NCI-H446 (cell line): ENCODE data around the gene KCNA10.
"Not testable (repeated sequence)": the region's sequence is repeated elsewhere in the genome, so short reads cannot be mapped to it uniquely, and the experiment has no call there.

Experiments used
- DNase-seq, 2 experiments: peaks; one replicate each; lab custom pipeline; 2025; lab: John Stamatoyannopoulos, UW

Gene KCNA10

DNA sequence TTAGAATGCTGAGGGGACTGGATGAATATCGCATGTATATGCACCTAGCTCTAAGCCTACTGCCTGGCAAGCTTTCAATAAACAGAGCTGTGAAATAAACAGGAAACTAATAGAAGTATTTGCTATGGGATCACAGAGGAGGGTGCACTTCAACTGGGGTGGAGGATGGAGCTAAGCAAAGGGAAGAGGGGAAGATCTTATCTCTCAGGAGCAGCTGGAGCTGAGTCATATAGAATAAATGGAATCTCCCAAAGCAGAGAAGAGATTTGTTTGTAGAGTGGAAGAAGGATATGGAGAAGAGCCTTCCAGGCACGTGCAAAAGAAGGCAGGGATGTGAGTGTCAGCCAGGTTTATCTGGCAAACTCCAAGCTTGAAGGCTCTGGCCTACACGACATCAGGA, 17.0 kb upstream of the KCNA10 start:
- DNase-seq, result no peak

DNA sequence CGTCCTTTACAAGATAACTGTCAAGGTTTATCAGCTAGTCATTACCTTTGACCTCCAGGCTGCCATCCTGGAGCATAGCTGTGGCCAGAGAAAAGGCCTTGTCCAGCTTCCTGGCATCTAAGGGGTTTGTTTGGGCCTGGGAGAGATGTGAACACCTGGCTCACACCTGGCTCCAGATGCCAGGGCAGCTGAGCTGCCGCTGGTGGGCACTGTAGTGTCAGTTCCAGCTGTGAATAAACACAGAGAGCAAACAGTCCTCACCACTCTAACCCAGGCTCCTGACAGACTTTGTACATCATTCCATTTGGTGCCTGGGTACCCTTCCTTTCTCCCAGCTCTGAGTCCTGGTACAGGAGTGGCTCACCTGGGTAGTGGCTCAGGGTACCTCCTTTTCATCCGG, 14.3 kb upstream of the KCNA10 start:
- no peak for DNase-seq

DNA sequence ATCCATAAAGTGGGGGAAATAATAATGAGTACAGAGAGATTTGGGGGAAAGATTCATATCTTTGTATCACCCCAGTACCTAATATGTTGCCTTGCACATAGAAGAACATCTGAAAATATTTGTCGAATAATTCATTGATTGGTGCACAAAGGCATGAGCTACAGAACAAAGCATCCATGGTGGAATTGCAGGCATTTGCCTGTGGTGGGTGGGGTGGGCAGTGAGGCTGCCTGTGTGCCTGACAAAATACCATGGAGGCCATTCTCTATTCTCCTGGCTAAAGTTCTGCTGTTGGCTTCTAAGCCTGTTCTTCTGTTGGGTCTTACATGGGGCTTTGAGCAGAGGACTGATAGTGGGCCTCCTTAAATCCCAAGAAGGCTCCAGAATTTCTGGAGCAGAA, 10.0 kb upstream of the KCNA10 start:
- no peak for DNase-seq

DNA sequence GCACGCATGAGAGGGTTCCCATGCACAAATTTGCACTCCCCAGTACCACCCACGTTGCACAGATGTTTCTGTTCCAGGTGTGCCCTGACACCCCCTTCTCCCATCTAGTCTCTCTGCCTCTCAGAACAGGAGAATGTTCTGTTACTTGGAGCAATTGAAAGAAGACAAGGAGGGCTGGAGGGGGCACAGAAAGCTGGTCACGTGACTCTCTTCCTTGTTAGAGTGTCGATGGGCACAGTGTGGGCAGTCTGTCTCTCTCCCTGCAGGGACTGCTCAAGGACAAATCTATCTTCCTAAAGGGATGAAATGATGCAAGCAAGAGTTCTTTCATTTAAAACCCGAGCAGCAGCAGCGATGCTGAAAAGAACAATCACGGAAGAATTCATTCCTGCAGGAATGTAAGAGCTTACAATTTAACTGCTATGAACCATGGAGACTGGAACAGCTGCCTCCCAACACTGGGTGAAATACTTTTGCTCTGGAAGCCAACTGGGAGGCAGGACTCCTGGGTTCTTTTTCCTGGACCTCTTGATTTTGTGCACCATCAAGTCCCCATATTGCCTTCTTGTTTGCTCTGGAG, 7.3 kb upstream of the KCNA10 start:
- no peak for DNase-seq

DNA sequence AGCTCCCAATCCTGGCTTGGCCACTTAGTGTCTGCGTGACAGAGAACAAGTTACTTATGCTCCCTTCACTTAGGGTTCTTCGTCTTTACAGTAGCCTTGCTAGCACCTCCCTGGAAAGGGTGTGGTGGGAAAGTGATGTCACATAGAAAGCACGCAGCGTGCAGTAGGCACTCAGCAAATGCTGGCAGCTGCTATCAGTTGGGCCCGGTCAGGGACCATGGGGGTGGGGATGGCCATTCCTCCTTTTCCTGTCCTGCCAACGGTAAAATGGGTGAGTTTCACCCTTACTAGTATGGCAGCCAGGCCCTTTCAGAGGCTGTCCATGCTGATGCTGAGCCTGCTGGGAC, 6.2 kb upstream of the KCNA10 start:
- no peak for DNase-seq

DNA sequence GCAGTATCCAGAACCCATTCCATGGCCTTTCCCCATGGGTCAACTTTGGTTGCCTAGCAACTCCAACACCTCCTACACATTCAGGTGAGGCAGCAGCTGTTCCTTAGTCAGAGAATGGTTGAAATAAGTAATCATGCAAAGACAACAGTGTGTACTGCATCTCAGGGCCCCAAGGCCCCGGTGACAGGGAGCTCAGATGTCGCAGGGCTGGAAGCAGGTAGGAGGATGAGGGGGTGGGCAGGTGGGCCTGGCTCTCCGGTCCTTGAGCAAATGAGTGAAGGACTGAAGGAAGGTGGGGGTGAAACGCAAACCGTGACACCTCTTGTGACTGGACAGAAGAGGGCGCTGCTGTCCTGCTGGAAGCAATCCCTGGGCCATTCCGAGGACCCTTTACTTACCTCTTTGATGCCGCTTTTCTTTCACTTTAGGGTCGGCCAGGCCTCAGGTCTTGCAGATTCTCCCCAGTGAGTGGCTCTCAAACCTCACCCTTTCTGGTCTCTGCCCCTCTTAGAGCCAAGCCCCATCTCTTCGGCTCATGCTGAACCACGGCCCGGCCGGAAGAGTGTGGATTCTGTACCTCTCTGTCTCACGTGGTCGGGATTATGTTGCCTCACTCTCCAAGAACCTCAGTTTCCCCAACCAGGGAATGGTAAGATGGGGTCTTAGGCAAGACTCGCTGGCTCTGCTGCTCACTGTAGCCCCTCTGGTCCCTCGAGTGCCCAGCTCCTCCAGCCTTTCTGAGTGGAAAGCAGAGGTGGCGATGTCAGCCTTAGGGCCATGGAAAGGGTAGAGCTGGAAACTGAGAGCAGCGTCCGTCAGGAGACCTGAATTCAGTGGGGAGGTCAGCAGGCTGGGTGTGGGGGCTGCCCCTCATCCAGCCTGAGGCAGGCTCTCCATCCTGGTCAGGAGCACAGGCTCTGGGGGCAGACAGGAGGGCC, 5.6 kb upstream of the KCNA10 start:
- DNase-seq, result peak; percentile 50 to 83

DNA sequence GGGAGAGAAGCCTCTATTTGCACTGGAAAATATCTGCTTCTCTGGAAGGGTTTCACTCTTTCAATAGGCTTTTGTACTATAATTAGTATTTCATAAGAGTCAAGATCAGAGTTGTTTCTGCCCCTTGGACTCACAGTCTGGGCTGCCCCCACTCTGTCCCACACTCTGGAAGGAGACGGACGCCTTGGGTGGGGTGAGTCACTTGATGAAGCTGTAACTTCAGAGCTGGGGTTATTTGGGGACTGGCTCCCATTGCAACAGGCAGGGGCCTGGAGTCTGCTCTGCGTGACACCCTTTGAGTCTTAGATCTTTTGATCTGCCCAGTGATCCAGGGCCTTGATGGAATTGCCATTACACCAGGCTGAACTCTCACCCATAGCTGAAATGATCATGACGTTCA, 4.0 kb upstream of the KCNA10 start:
- DNase-seq, result no peak

DNA sequence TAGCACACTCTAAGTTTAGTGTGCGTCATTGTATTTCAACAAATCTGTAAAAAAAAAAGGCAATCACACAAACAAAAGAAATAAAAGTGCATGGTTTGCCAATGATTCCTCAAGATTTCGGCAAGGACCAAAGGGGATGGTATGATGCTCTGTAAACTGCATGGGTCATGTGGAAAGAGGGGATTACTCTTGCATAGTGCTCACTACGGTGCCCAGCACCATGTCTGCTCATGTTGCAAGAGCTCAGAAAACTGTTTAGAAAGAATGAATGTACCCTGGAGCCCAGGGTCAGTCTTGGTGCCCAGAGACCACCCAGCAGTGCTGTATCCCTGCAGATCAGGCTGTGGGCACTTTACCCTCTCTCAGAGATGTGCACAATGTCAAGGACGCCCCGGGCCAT, 3.6 kb upstream of the KCNA10 start:
- no peak for DNase-seq

DNA sequence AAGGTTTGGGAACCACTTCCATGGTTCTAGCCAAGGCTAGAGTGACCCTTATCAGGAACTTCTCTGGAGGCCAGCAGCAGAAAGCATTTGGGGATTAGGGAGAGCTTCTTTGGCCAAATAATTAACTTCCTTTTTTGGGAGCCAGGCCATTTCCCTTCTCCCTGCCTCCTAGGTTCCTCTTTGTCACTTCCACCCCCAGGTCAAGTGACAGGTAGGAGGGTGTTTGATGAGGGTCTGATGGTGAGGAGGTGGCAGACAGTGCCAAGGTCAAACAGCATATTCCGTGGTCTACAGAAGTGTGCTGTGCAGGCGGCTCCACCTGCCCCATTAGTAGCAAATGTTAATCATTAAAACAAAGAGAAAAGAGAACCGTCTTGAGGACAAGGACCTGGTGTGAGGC, 1.9 kb upstream of the KCNA10 start:
- no peak for DNase-seq

DNA sequence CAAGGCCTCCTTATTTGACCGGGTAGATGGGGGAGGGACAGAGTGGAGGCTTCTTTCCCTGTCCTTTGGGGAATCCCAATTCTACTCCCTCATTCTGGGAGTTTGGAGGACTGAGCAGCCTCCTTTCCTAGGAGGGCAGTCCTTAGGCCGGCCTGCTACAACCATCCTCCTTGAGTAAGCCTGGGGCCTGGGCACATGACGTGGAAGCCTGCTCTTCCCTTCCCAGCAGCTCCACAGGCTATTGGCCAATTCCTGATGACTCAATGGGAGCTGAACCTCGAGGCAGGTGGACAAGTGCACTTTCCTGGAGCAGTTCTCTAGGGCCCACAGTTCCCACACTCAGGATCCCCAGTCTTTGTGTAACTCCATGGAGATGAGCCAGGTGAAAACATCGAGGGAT, 3.1 kb downstream of the KCNA10 start:
- no peak for DNase-seq

DNA sequence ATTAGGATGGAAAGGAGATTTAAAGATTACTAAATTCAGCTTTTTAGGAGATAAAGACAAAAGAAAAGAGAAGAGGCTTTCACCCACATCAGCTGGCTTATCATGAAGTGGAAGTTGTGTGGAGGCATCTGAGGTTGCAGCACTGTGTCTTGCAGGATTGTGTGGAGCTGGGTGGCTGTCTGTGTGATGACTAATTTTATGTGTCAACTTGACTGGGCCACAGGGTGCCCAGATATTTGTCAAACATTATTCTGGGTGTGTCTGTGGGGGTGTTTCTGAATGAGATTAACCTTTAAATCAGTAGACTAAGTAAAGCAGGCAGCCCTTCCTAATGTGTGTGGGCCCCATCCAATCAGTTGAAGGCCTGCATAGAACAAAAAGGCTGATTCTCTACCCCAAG, 3.9 kb downstream of the KCNA10 start:
- no peak for DNase-seq

DNA sequence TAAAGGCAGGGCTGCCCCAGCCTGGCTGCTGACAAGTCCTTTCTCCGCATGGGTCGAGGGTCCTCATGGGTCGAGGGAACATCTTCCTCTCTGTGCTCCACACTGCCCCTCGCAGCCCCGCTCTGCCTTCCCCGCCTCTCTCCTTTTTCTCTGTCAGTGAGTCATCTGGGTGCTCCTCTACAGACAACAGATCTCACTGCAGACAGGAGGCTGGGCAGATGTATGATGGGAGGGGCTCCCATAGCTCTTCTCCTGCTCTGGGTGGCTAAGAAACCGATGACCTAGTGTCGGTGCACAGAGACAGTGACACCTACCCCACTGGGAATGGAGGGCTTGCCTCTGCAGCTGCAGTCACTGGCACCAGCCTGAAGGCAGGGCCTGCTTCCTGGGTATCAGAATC, 5.5 kb downstream of the KCNA10 start:
- no peak for DNase-seq

DNA sequence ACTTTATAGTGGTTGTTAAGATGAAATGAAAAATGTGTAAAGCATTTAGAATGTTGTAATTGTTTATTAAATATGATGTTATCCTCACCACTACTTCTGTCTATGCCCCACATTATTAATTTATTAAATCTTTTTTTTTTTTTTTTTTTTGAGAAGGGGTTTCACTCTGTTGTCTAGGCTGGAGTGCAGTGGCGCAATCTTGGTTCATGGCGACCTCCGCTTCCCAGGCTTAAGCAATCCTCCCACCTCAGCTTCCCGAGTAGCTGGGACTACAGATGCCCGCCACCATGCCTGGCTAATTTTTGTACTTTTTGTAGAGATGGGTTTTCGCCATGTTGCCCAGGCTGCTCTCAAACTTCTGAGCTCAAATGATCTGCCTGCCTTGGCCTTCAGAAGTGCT, 7.5 kb downstream of the KCNA10 start:
- DNase-seq, result no peak

DNA sequence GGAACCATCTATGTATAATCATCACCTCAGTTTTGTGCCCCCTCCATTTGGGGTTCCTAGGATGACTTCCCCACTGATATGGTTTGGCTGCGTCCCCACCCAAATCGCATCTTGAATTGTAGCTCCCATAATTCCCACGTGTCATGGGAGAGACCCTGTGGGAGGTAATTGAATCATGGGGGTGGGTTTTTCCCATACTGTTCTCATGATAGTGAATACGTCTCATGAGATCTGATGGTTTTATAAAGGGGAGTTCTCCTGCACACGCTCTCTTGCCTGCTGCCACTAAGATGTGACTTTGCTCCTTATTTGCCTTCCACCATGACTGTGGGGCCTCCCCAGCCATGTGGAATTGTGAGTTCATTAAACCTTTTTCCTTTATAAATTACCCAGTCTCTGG, 8.1 kb downstream of the KCNA10 start:
- DNase-seq, result not testable (repeated sequence)

DNA sequence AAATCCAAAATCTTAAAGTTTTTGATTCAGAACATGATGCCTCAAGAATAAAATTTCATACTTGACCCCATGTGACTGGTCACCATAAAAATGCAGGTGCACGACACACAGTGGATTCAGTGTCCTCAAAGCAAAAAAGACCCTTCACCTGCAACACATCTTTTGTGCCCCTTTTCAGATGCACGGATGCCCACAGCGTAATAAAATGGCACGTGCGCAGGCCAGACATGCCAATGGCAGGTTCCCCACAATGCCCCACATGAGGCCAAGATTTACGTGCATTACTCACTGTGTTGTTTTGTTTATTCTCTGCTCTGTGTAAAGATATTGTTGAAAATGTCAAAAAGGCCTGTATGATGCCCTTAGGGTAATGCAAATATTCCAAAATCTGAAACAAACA, 9.3 kb downstream of the KCNA10 start:
- no peak for DNase-seq

DNA sequence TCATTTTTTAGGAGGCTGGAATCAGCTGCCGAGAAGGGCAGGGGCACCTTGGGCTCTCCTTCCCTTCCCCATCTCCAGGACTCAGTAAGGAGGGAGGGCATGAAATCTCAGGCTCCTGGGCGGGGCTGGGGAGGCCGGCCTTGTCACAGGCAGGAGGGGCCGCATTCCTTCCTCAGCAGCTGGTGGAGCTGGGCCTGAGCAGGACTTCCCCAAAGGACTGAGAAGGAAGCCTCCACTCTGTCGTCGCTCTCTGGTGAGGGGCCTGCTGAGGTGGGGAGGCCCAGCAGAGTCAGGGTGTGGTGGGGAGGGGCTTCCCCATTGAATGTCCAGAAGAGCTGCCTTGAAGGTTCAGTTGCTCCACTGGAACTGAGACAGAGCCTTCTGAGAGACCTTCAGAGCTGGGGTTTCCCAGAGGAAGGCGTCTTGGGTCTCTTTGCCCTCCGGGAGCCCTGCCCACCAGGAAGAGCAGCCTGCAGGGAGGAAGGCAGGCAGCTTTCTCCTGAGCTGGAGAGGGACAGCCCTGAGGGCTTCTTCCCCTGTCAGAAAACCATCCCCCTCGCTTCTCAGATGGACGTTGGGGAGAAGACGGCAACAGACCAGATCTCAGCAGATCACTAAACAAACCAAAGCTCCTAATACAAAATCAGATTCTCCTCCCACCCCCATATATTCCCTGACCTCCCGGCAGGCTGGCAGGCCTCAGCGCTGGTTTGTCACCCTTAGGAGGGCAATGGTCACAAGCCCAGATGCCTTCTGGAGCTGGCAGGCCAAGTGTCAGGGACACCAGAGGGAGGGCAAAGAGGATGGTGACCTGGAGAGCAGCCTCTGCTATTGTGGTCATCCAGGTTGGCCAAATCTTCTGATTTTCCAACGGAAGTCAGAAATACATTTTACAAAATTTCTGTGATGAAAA, 10.7 kb downstream of the KCNA10 start:
- DNase-seq, result no peak

DNA sequence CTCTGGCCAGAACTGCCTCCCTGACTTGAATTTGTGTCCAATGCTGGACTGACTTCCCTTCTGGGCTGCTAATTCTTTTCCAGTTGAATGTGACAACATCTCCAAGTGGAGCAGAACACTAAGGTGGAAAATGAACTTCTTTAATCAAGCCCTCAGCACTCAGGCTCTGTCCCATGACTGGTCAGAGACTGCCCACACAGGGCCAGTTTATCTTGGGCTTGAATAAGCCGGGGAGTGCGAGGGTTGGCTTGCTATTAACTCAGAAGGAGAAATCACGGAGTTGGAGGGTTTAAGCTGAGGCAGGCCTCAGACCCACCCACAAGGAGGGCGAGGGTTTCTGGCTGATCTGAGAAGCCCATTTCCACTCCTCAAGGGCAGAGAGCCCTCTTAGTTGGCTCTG, 12.4 kb downstream of the KCNA10 start:
- DNase-seq, result no peak

DNA sequence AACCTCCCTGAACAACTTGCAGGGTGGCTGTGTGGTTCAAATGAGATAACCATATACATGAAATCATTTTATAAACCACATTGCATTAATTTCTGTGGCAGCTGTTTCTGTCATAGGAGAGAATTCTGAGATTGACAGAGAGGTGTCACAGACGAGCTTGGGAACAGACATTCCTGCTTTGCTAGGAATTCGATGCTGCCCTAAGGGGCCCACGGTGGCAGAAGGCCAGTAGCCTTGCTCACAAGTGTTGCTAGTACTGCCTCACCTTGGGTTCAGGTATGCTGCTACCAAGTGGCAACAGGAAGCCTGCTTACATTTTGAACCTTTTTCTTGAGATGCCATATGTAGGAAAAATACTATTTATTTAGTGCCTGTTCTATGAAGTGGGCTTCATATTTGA, 13.4 kb downstream of the KCNA10 start:
- DNase-seq, result no peak

DNA sequence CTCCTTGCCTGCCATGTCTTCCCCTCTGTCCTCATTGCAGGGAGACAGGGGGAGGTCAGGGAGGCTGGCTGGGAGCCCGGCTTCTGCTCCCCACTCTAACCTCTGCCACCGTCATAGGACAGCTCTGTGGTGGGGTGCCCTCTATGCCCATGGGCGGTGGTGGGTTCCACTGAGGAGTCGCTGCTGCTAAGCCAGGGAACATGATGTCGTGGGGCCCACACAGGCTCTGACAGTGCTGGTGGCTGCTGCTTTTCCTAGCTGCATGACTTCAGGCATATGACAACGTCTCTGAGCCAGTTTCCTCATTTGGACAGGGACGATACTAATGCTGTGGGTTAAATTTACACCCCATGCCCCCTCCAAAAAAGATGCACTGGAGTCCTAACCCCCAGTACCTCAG, 14.7 kb downstream of the KCNA10 start:
- DNase-seq, result no peak

DNA sequence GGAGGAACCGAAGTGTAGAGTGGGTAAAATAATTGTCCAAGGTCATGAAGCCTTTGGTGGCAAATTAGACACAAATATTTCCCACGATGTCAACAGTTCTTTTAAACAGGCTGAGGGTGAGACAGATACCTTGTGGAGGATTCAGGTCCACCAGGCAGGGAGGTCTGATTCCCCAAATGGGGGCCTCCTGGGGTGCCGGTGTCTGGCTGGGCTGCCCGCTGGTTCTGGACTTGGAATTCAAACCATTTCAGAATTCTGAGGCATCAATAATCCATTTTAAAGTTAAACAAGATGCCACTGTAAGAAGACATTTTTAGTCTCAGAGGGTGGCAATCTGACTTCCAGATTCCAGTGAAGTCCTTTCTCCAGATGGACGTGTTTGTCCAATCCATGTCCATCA, 15.5 kb downstream of the KCNA10 start:
- no peak for DNase-seq

DNA sequence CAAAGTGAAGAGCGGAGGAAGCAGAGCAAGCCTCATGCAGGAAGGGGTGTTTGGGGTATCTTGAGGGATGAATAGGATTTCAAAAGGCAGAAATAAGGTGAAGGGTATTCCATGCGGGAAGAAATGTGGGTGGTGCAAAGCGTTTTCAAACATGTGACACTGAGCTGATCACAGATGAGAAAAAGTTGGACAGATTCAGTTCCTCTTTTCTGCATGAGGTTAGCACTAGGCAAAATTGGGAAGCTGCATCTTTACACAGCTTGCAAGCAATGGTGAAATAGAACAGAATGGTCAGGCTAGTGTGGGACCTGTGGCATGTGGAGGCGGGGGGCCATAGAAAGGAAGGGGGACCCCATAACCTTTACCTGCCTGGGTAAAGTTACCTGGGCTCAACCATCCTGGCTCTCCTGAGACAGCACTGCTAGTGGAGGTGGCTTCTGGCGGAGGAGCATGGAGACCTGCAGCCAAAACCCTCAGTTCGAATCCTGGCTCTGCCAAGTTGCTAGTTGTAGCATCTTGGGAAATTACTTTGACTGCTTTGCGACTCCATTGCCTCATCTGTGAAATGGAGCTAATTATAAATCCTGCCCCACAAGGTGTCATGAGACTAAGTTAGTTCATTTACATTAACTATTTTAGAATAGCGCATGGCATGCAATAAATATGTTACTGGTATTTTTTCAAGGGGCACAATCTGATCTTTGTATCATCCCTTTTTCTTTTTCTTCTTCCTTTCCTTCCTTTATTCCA, 16.4 kb downstream of the KCNA10 start:
- no peak for DNase-seq

DNA sequence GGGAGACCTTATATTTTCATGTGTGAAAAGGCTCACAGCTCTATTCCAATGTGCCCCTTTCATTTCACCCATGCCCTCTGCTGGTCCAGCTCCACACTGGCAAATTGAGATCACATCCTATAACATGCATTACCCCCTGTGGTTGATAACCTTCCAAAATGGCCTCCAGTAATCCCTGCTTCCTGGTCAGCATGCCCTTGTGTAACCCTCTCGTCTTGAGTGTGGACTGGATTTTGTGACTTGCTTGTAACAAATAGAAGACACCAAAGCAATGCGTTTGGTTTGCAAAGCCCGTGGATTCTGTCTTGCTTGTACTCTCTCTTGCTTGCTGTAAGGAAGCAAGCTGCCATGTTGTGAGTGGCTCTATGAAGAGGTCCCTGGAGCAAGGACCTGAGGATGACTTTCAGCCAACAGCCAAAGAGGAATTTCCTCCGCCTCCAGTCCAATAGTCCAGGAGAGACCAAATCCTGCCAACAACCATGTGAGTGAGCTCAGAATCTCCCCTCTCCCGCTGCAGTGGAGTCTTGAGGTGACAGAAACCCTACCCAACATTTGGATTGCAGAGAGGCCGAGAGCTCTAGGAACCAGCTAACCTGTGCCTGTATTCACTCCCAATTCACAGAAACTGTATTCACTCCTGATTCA, 17.4 kb downstream of the KCNA10 start:
- DNase-seq, result no peak
